ENCODE data around the gene RPS23. TPM values are rescaled to one million over a fixed set of nuclear protein-coding genes. Genes with fewer than 3 reads are reported as not detected.

RPS23 gene
- 2,108 and 4,676 TPM in 2 replicates for total RNA-seq

DNA sequence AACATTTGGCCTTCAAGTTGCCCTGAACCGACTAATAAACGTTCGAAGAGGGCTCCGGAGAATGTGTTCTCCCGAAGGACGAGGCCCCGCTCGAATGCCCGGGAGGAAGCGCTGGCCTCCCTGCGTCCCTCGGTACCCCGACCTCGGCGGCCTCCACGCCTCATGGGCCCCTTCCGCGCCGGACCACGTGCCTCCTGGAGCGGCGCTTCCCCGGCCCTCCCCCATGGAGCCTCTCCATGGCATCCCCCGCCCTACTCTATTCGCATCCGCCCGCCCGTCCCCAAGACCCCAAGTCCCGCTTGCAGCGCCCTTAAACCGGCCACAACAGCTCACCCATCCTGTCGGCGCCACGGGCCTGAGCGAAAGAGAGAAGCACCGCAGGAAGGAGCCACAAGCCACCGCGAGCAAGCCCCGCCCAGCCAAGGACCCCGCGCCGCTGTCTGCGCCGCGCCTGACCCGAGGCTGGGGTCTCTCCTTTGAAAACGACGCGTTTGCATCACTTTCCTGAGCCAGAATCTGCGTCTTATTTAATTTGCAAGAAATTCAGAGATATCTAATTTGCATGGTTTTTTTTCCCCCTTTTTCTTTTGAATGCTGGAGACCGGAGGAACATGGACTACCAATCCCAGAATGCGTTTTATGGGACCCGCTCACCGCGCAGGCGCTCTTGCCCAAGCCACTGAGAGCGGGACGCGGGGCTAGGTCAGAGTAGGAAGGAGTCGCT, at the start of gene RPS23:
Gene RPS23 (minus strand): TSS at position 368 of the 724 bp plus-strand sequence. CDS start 31 bp downstream, at position 337.

Measured in epithelial cell of umbilical artery (primary cell).